HEK293 (cell line): ENCODE results near the gene FEV.

Experiments used
- CTCF ChIA-PET: fragments of 350-600 bp; formaldehyde crosslinking; extraction: SDS; loops from one replicate; lab custom pipeline; 2021; ENCODE audit warnings: antibody characterized with exemption; lab: Yijun Ruan, JAX
- POLR2A ChIA-PET: fragments of 300-600 bp; formaldehyde crosslinking; extraction: SDS; loops from one replicate; lab custom pipeline; 2020; ENCODE audit warnings: antibody characterized with exemption, inconsistent platforms; lab: Yijun Ruan, JAX
- H3K27ac ChIP-seq: fragments of 200-500 bp; sonication (Bioruptor generic); 2 replicates; pipeline ENCODE4 v1.5.1; 2014; ENCODE audit warnings: low read depth, low read length, control low read depth, inconsistent platforms; ENCODE audit errors: extremely low read depth
- H3K36me3 ChIP-seq, 2 experiments: fragments of 200-500 bp in 1 of 2; sonication (Bioruptor generic) in 1 of 2; 1 replicate in 1 of 2; 2 replicates in 1 of 2; pipeline ENCODE4 v1.5.1; 2014 to 2017; ENCODE audit warnings: inconsistent platforms in 2 of 2, low read length in 2 of 2; ENCODE audit not compliant: control insufficient read depth in 2 of 2, insufficient read depth in 1 of 2
- H3K4me1 ChIP-seq: fragments of 200-500 bp; sonication (Bioruptor generic); 2 replicates; pipeline ENCODE4 v1.5.1; 2014; ENCODE audit warnings: mild to moderate bottlenecking, low read length, inconsistent platforms; ENCODE audit not compliant: control insufficient read depth, insufficient read depth
- H3K4me3 ChIP-seq: 2 replicates; pipeline ENCODE4 v1.5.1; 2011; ENCODE audit warnings: low read depth, mild to moderate bottlenecking, control low read depth, low read length, moderate library complexity
- H3K9me3 ChIP-seq: fragments of 200-500 bp; sonication (Bioruptor generic); 2 replicates; pipeline ENCODE4 v1.5.1; 2014; ENCODE audit warnings: low read depth, low read length, inconsistent platforms; ENCODE audit not compliant: control insufficient read depth, insufficient read depth
- BCL11B ChIP-seq: fragments of 450-650 bp; formaldehyde crosslinking; IDR thresholded peaks from 2 replicates; pipeline ENCODE4 v1.5.1; 2016; ENCODE audit warnings: low read depth, missing biosample characterization, missing genetic modification characterization
- GLI2 ChIP-seq: fragments of 450-650 bp; formaldehyde crosslinking; IDR thresholded peaks from 2 replicates; pipeline ENCODE4; 2017; ENCODE audit warnings: missing biosample characterization, missing genetic modification characterization, low read depth, borderline replicate concordance
- IKZF3 ChIP-seq: fragments of 450-650 bp; IDR thresholded peaks from 2 replicates; pipeline ENCODE4 v1.5.0; 2018; ENCODE audit warnings: missing biosample characterization, mild to moderate bottlenecking, missing genetic modification characterization, moderate library complexity
- KLF10 ChIP-seq: fragments of 450-650 bp; IDR thresholded peaks from 2 replicates; pipeline ENCODE4 v1.5.1; 2018; ENCODE audit warnings: missing biosample characterization, mild to moderate bottlenecking, missing genetic modification characterization
- KLF8 ChIP-seq: fragments of 450-650 bp; formaldehyde crosslinking; IDR thresholded peaks from 2 replicates; pipeline ENCODE4 v1.5.1; 2016; ENCODE audit warnings: missing biosample characterization, missing genetic modification characterization
- OVOL3 ChIP-seq: fragments of 450-650 bp; formaldehyde crosslinking; IDR thresholded peaks from 2 replicates; pipeline ENCODE4 v1.5.1; 2016; ENCODE audit warnings: missing biosample characterization, missing genetic modification characterization
- PBX3 ChIP-seq: sonication (generic); formaldehyde crosslinking; IDR thresholded peaks from 2 replicates; pipeline ENCODE4 v1.8.1; 2022; ENCODE audit warnings: mild to moderate bottlenecking, moderate library complexity, missing genetic modification reagents
- ZBTB1 ChIP-seq: fragments of 450-650 bp; formaldehyde crosslinking; IDR thresholded peaks from 2 replicates; pipeline ENCODE4 v1.5.1; 2016; ENCODE audit warnings: missing biosample characterization, missing genetic modification characterization
- ZBTB21 ChIP-seq: fragments of 450-650 bp; formaldehyde crosslinking; IDR thresholded peaks from 2 replicates; pipeline ENCODE4 v1.5.1; 2017; ENCODE audit warnings: missing biosample characterization, missing genetic modification characterization
- ZBTB44 ChIP-seq: fragments of 450-650 bp; IDR thresholded peaks from 2 replicates; pipeline ENCODE4 v1.5.1; 2018; ENCODE audit warnings: missing biosample characterization, mild to moderate bottlenecking, missing genetic modification characterization
- ZBTB7A ChIP-seq: fragments of 450-650 bp; formaldehyde crosslinking; IDR thresholded peaks from 2 replicates; pipeline ENCODE4 v1.5.1; 2016; ENCODE audit warnings: low read depth, missing biosample characterization, missing genetic modification characterization
- ZBTB8A ChIP-seq: fragments of 450-650 bp; formaldehyde crosslinking; IDR thresholded peaks from 2 replicates; pipeline ENCODE4 v1.5.1; 2016; ENCODE audit warnings: missing biosample characterization, missing genetic modification characterization
- ZFP3 ChIP-seq: fragments of 450-650 bp; formaldehyde crosslinking; IDR thresholded peaks from 2 replicates; pipeline ENCODE4 v1.5.1; 2016; ENCODE audit warnings: low read depth, missing biosample characterization, missing genetic modification characterization
- ZNF138 ChIP-seq: fragments of 450-650 bp; formaldehyde crosslinking; IDR thresholded peaks from 2 replicates; pipeline ENCODE4 v1.5.1; 2016; ENCODE audit warnings: missing biosample characterization, missing genetic modification characterization, borderline replicate concordance
- ZNF221 ChIP-seq: fragments of 450-650 bp; formaldehyde crosslinking; IDR thresholded peaks from 2 replicates; pipeline ENCODE4 v1.5.1; 2017; ENCODE audit warnings: missing biosample characterization, missing genetic modification characterization, borderline replicate concordance
- ZNF223 ChIP-seq: fragments of 450-650 bp; formaldehyde crosslinking; IDR thresholded peaks from 2 replicates; pipeline ENCODE4 v1.5.1; 2016; ENCODE audit warnings: missing biosample characterization, missing genetic modification characterization
- ZNF26 ChIP-seq: fragments of 450-650 bp; formaldehyde crosslinking; IDR thresholded peaks from 2 replicates; pipeline ENCODE4 v1.5.1; 2016; ENCODE audit warnings: missing biosample characterization, missing genetic modification characterization
- ZNF292 ChIP-seq: fragments of 450-650 bp; formaldehyde crosslinking; IDR thresholded peaks from 2 replicates; pipeline ENCODE4 v1.5.1; 2016; ENCODE audit warnings: low read depth, missing biosample characterization, missing genetic modification characterization, borderline replicate concordance
- ZNF37A ChIP-seq: fragments of 450-650 bp; IDR thresholded peaks from 2 replicates; pipeline ENCODE4 v1.5.1; 2018; ENCODE audit warnings: missing biosample characterization, missing genetic modification characterization
- ZNF404 ChIP-seq: fragments of 450-650 bp; formaldehyde crosslinking; IDR thresholded peaks from 2 replicates; pipeline ENCODE4 v1.5.1; 2017; ENCODE audit warnings: missing biosample characterization, missing genetic modification characterization
- ZNF423 ChIP-seq: fragments of 450-650 bp; formaldehyde crosslinking; IDR thresholded peaks from 2 replicates; pipeline ENCODE4 v1.5.1; 2016; ENCODE audit warnings: missing biosample characterization, missing genetic modification characterization
- ZNF530 ChIP-seq: fragments of 450-650 bp; formaldehyde crosslinking; IDR thresholded peaks from 2 replicates; pipeline ENCODE4 v1.5.1; 2016; ENCODE audit warnings: low read depth, missing biosample characterization, missing genetic modification characterization
- ZNF555 ChIP-seq: fragments of 450-650 bp; formaldehyde crosslinking; conservative IDR thresholded peaks from 2 replicates; pipeline ENCODE4 v1.5.1; 2017; ENCODE audit warnings: missing biosample characterization, mild to moderate bottlenecking, missing genetic modification characterization, inconsistent platforms
- ZNF621 ChIP-seq: fragments of 450-650 bp; formaldehyde crosslinking; IDR thresholded peaks from 2 replicates; pipeline ENCODE4 v1.5.1; 2017; ENCODE audit warnings: missing biosample characterization, missing genetic modification characterization
- ZNF777 ChIP-seq: fragments of 450-650 bp; formaldehyde crosslinking; IDR thresholded peaks from 2 replicates; pipeline ENCODE4 v1.5.1; 2017; ENCODE audit warnings: missing biosample characterization, missing genetic modification characterization, borderline replicate concordance
- ZSCAN16 ChIP-seq: fragments of 450-650 bp; formaldehyde crosslinking; IDR thresholded peaks from 2 replicates; pipeline ENCODE4 v1.5.1; 2016; ENCODE audit warnings: missing biosample characterization, missing genetic modification characterization
- ZSCAN23 ChIP-seq: fragments of 450-650 bp; formaldehyde crosslinking; IDR thresholded peaks from 2 replicates; pipeline ENCODE4 v1.5.1; 2016; ENCODE audit warnings: missing biosample characterization, missing genetic modification characterization
- TF ChIP-seq, protein P1 (sequence below): fragments of 450-650 bp; formaldehyde crosslinking; IDR thresholded peaks from 2 replicates; pipeline ENCODE4 v1.5.1; 2017; ENCODE audit warnings: missing biosample characterization, missing genetic modification characterization
- TF ChIP-seq, protein P2 (sequence below): fragments of 450-650 bp; formaldehyde crosslinking; IDR thresholded peaks from 2 replicates; pipeline ENCODE4 v1.5.1; 2017; ENCODE audit warnings: missing biosample characterization, missing genetic modification characterization

FEV gene

GRCh38 chr2:218995972-218996711, 11.2 kb upstream of the FEV start (continued):
- no peak for TF ChIP-seq ZNF37A
- no peak for TF ChIP-seq PBX3 (CRISPR knock-in tag)
- no peak for TF ChIP-seq ZNF777 (tag by site-specific recombination)
- no peak for TF ChIP-seq ZBTB44 (tag by site-specific recombination)
- no peak for TF ChIP-seq IKZF3
- TF ChIP-seq ZBTB8A (tag by site-specific recombination), result no peak
- no peak for TF ChIP-seq ZSCAN23 (tag by site-specific recombination)
- no peak for TF ChIP-seq ZNF292 (tag by site-specific recombination)
- TF ChIP-seq ZNF404, result no peak
- no peak for TF ChIP-seq ZNF223 (tag by site-specific recombination)
- TF ChIP-seq ZBTB21 (tag by site-specific recombination), result 0 out of 2 replicates have a peak, but pooled peaks have one; percentile 19
- 0 out of 2 replicates have a peak, but pooled peaks have one; percentile 36 for TF ChIP-seq BCL11B (tag by site-specific recombination)
- TF ChIP-seq, protein P1, sequence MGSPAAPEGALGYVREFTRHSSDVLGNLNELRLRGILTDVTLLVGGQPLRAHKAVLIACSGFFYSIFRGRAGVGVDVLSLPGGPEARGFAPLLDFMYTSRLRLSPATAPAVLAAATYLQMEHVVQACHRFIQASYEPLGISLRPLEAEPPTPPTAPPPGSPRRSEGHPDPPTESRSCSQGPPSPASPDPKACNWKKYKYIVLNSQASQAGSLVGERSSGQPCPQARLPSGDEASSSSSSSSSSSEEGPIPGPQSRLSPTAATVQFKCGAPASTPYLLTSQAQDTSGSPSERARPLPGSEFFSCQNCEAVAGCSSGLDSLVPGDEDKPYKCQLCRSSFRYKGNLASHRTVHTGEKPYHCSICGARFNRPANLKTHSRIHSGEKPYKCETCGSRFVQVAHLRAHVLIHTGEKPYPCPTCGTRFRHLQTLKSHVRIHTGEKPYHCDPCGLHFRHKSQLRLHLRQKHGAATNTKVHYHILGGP (tag by site-specific recombination), result no peak
- TF ChIP-seq ZNF221 (tag by site-specific recombination), result no peak
- TF ChIP-seq ZBTB7A, result no peak
- no peak for TF ChIP-seq ZNF26
- TF ChIP-seq GLI2 (tag by site-specific recombination), result no peak
- TF ChIP-seq KLF8, result peak; percentile 70; the same call in 1 of the 2 replicates
- TF ChIP-seq ZFP3, result no peak
- no peak for TF ChIP-seq ZSCAN16 (tag by site-specific recombination)

DNA sequence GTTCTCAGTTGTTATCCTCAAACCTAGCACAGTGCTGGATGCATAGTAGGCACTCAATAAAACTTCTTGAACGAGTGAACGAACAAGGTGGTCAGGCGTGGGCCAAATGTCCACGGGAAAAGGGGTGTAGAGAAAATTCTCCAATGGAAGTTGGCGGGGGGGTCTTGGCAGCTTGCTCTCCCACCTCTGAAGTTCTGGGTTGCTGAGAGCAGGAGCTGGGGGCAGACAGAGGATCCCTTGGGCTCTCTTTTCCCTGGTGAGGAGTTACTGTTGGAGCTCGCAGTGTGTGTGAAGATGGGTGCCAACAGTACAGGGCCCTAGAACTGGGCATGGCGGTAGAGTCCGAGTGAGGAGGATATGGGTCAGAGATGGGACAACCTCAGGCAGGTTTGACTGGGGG, 10.6 kb upstream of the FEV start:
- ChIA-PET CTCF (interaction anchor here (0.5 to 2.8 kb wide), 40 partner anchors 10 to 1057 kb away, joined by 3 to 31 read pairs (median 4); no protein-coding TSS in a partner anchor), POLR2A (interaction anchor here (0.6 kb wide), 1 partner anchor 30 kb away, joined by 4 read pairs; no protein-coding TSS in a partner anchor)
- Histone ChIP-seq H3K4me3 (no peak overlapping the region), H3K4me1 (no peaks in the 10 kb centered on the region), H3K27ac (no peak overlapping the region), H3K9me3 (no peaks in the 10 kb centered on the region), H3K36me3 (no peaks in the 10 kb centered on the region)
- TF ChIP-seq ZNF423 (tag by site-specific recombination), result no peak
- TF ChIP-seq, protein P2, sequence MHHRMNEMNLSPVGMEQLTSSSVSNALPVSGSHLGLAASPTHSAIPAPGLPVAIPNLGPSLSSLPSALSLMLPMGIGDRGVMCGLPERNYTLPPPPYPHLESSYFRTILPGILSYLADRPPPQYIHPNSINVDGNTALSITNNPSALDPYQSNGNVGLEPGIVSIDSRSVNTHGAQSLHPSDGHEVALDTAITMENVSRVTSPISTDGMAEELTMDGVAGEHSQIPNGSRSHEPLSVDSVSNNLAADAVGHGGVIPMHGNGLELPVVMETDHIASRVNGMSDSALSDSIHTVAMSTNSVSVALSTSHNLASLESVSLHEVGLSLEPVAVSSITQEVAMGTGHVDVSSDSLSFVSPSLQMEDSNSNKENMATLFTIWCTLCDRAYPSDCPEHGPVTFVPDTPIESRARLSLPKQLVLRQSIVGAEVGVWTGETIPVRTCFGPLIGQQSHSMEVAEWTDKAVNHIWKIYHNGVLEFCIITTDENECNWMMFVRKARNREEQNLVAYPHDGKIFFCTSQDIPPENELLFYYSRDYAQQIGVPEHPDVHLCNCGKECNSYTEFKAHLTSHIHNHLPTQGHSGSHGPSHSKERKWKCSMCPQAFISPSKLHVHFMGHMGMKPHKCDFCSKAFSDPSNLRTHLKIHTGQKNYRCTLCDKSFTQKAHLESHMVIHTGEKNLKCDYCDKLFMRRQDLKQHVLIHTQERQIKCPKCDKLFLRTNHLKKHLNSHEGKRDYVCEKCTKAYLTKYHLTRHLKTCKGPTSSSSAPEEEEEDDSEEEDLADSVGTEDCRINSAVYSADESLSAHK, result no peak
- no peak for TF ChIP-seq ZBTB8A (tag by site-specific recombination)
- no peak for TF ChIP-seq ZNF530 (tag by site-specific recombination)
- no peak for TF ChIP-seq OVOL3 (tag by site-specific recombination)
- TF ChIP-seq ZBTB1 (tag by site-specific recombination), result no peak
- no peak for TF ChIP-seq ZNF621 (tag by site-specific recombination)
- no peak for TF ChIP-seq KLF10
- TF ChIP-seq ZNF555 (tag by site-specific recombination), result no peak
- TF ChIP-seq ZNF138 (tag by site-specific recombination), result no peak
